ENCODE results near the gene HS3ST2. TPM values are rescaled to one million over a fixed set of nuclear protein-coding genes. Genes with fewer than 3 reads are reported as not detected.

Gene HS3ST2
- total and polyA plus RNA-seq, 2 experiments from 2014 or later: 1.4 to 3.2 TPM

DNA sequence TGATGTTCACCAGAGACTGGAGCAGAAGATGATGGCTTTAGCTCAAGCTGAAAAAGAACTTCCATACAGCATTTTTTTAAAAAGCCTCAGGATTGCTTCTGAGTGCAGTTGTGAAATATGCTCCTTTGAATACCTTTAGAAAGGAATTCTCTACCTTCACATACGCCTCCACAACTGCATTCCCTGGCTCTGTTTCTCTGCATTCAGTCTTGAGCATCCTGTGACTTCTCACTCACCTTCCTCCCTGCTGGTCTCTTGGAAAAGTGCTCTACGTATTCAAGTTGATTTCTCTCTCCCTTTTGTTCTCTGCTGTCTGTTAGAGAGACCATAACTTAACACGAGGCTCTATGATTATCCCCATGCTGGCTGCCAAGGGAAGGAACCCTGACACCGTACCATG, 34.5 kb downstream of the HS3ST2 start:
- H3K9me3 Mint-ChIP-seq: no peaks in the 10 kb centered on the region
- Histone ChIP-seq H4K20me1 (replicated peaks; ENCODE audit: insufficient read depth) (no peaks in the 10 kb centered on the region), H3K36me3 (ENCODE audit: insufficient read depth) (no peaks in the 10 kb centered on the region), H3K27me3 (ENCODE audit: insufficient read depth) (no peaks in the 10 kb centered on the region), H3K4me3 (no peak overlapping the region), H3K79me2 (replicated peaks; ENCODE audit: insufficient read depth) (no peaks in the 10 kb centered on the region), H3K4me2 (no peak overlapping the region), H3K9me2 (ENCODE audit: insufficient read depth) (peaks cover 4% of the 10 kb centered on the region; the same call in 1 of the 2 replicates), H3K27ac (ENCODE audit: low read depth) (no peak overlapping the region), H3F3A (replicated peaks; ENCODE audit: low read depth) (no peaks in the 10 kb centered on the region), H2AFZ (no peak overlapping the region), H3K4me1 (ENCODE audit: insufficient read depth) (0 out of 2 replicates have a peak, but pooled peaks cover 4% of the 10 kb centered on the region)
- no peak overlapping the region for H3K27ac Mint-ChIP-seq
- H3K4me3 Mint-ChIP-seq: no peak overlapping the region
- peaks cover 3% of the 10 kb centered on the region for H3K27me3 Mint-ChIP-seq (ENCODE audit: insufficient read depth, low read depth, poor library complexity)
- peak; percentile 75 for ATAC-seq
- peaks cover 12% of the 10 kb centered on the region for H3K4me1 Mint-ChIP-seq
- peak; percentile 50 for DNase-seq (ENCODE audit: low spot score)
- no peaks in the 10 kb centered on the region for H3K36me3 Mint-ChIP-seq (ENCODE audit: low read depth)
- TF ChIP-seq ZNF462 (CRISPR knock-in tag; IDR thresholded peaks at IDR 0.05): no peak
- TF ChIP-seq, protein P1, sequence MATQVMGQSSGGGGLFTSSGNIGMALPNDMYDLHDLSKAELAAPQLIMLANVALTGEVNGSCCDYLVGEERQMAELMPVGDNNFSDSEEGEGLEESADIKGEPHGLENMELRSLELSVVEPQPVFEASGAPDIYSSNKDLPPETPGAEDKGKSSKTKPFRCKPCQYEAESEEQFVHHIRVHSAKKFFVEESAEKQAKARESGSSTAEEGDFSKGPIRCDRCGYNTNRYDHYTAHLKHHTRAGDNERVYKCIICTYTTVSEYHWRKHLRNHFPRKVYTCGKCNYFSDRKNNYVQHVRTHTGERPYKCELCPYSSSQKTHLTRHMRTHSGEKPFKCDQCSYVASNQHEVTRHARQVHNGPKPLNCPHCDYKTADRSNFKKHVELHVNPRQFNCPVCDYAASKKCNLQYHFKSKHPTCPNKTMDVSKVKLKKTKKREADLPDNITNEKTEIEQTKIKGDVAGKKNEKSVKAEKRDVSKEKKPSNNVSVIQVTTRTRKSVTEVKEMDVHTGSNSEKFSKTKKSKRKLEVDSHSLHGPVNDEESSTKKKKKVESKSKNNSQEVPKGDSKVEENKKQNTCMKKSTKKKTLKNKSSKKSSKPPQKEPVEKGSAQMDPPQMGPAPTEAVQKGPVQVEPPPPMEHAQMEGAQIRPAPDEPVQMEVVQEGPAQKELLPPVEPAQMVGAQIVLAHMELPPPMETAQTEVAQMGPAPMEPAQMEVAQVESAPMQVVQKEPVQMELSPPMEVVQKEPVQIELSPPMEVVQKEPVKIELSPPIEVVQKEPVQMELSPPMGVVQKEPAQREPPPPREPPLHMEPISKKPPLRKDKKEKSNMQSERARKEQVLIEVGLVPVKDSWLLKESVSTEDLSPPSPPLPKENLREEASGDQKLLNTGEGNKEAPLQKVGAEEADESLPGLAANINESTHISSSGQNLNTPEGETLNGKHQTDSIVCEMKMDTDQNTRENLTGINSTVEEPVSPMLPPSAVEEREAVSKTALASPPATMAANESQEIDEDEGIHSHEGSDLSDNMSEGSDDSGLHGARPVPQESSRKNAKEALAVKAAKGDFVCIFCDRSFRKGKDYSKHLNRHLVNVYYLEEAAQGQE (IDR thresholded peaks at IDR 0.05; ENCODE audit: unreplicated experiment): no peak
- no peak for TF ChIP-seq NANOG (IDR thresholded peaks at IDR 0.05; ENCODE audit: borderline replicate concordance)
- TF ChIP-seq POLR2AphosphoS5 (IDR thresholded peaks at IDR 0.05; ENCODE audit: low read depth): no peak
- TF ChIP-seq, protein P2, sequence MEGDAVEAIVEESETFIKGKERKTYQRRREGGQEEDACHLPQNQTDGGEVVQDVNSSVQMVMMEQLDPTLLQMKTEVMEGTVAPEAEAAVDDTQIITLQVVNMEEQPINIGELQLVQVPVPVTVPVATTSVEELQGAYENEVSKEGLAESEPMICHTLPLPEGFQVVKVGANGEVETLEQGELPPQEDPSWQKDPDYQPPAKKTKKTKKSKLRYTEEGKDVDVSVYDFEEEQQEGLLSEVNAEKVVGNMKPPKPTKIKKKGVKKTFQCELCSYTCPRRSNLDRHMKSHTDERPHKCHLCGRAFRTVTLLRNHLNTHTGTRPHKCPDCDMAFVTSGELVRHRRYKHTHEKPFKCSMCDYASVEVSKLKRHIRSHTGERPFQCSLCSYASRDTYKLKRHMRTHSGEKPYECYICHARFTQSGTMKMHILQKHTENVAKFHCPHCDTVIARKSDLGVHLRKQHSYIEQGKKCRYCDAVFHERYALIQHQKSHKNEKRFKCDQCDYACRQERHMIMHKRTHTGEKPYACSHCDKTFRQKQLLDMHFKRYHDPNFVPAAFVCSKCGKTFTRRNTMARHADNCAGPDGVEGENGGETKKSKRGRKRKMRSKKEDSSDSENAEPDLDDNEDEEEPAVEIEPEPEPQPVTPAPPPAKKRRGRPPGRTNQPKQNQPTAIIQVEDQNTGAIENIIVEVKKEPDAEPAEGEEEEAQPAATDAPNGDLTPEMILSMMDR (conservative IDR thresholded peaks at IDR 0.05; ENCODE audit: low read depth in 2 of 2): no peak
- TF ChIP-seq EZH2 (IDR thresholded peaks at IDR 0.05; ENCODE audit: low read depth, unreplicated experiment): no peak
- no peak for TF ChIP-seq STAT1 (IDR thresholded peaks at IDR 0.05; ENCODE audit: unreplicated experiment)
- TF ChIP-seq CREB1 (CRISPR knock-in tag; IDR thresholded peaks at IDR 0.05; ENCODE audit: low read depth): no peak
- no peak for TF ChIP-seq JUNB (IDR thresholded peaks at IDR 0.05; ENCODE audit: unreplicated experiment)
- TF ChIP-seq ZNF331 (CRISPR knock-in tag; IDR thresholded peaks at IDR 0.05; ENCODE audit: low read depth): no peak
- TF ChIP-seq ETS1 (IDR thresholded peaks at IDR 0.05): no peak
- no peak for TF ChIP-seq EZH2phosphoT487 (IDR thresholded peaks at IDR 0.05; ENCODE audit: unreplicated experiment)
- no peak for TF ChIP-seq ZNF114 (CRISPR knock-in tag; IDR thresholded peaks at IDR 0.05)

Data from GM23338 (cell line).